ENCODE measurements around the gene SLC39A9.

DNA sequence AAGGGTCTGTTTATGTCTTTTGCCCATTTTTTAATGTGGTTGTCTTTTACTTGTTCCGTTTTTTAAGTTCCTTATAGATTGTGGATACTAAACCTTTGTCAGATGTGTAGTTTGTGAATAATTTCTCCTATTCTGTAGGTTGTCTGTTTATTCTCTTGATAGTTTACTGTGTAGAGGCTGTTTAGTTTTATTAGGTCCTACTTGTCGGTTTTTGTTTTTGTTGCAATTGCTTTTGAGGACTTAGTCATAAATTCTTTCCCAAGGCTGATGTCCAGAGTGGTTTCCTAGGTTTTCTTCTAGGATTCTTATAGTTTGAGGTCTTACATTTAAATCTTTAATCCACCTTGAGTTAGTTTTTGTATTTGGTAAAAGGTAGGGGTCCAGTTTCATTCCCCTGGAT lies 33.9 kb downstream of the SLC39A9 start:
- TF ChIP-seq POLR2A (IDR thresholded peaks at IDR 0.05; ENCODE audit: extremely low read depth, insufficient read length), result no peak
- TF ChIP-seq, protein P1, sequence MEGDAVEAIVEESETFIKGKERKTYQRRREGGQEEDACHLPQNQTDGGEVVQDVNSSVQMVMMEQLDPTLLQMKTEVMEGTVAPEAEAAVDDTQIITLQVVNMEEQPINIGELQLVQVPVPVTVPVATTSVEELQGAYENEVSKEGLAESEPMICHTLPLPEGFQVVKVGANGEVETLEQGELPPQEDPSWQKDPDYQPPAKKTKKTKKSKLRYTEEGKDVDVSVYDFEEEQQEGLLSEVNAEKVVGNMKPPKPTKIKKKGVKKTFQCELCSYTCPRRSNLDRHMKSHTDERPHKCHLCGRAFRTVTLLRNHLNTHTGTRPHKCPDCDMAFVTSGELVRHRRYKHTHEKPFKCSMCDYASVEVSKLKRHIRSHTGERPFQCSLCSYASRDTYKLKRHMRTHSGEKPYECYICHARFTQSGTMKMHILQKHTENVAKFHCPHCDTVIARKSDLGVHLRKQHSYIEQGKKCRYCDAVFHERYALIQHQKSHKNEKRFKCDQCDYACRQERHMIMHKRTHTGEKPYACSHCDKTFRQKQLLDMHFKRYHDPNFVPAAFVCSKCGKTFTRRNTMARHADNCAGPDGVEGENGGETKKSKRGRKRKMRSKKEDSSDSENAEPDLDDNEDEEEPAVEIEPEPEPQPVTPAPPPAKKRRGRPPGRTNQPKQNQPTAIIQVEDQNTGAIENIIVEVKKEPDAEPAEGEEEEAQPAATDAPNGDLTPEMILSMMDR (IDR thresholded peaks at IDR 0.05; ENCODE audit: low read depth, low read length), result no peak
- no peak for TF ChIP-seq MYC (IDR thresholded peaks at IDR 0.05; ENCODE audit: low read depth, low read length)
- TF ChIP-seq, protein P2, sequence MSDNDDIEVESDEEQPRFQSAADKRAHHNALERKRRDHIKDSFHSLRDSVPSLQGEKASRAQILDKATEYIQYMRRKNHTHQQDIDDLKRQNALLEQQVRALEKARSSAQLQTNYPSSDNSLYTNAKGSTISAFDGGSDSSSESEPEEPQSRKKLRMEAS (IDR thresholded peaks at IDR 0.05; ENCODE audit: low read depth, low read length), result no peak

All from NB4 (cell line).